HG03565 (cell line): ENCODE data around the gene GPR139.

Experiments used
- ATAC-seq: cut with Tn5 transposase; IDR thresholded peaks from one replicate; pipeline ENCODE4 v1.9.1; 2021; ENCODE audit warnings: mild to moderate bottlenecking, moderate library complexity; ENCODE audit not compliant: unreplicated experiment

GPR139 gene

GRCh38 chr16:20056436-20056835 lies 17.3 kb downstream of the GPR139 start:
- ATAC-seq: no peak

GRCh38 chr16:20053336-20053735 lies 20.4 kb downstream of the GPR139 start:
- no peak for ATAC-seq

GRCh38 chr16:20051611-20052010 lies 22.1 kb downstream of the GPR139 start:
- no peak for ATAC-seq

GRCh38 chr16:20051147-20051546 lies 22.5 kb downstream of the GPR139 start:
- no peak for ATAC-seq

DNA sequence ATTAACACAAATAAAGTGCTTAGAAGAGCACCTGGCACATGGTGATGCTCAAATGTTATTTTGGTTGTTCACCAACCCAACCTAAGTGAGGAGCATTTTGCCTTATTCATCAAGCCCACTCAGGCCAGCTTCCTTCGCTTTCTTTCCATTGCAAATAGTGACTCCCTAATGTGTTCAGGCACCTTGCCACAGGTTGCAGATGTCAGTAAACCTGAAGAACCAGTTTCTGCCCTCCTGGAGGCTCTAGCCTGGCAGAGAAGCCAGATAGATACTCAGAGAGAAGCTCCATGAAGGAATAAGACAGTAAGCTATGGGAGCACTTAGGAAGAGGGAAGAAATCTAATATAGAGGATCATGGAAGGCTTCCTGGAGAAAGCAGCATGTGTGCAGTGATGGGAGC lies 23.9 kb downstream of the GPR139 start:
- ATAC-seq: no peak

DNA sequence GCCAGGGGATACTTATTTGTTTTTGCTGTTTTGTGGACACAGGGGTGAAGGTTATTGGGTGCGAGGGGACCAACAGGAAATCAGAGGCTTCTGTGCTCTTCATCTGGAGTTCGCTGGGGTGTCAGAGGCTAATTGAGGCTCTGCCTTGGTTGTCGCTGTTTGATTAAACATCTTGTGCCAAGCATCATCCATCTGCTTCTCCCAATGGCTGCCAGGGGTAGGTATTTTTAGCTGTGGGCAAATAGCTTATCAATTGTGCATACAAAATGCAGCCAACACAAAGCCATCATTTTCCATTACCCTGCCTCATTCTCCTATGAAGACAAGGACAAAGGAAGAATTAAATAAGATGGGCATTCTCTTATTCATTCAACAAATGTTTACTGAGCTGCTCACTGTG lies 27.8 kb downstream of the GPR139 start:
- no peak for ATAC-seq

DNA sequence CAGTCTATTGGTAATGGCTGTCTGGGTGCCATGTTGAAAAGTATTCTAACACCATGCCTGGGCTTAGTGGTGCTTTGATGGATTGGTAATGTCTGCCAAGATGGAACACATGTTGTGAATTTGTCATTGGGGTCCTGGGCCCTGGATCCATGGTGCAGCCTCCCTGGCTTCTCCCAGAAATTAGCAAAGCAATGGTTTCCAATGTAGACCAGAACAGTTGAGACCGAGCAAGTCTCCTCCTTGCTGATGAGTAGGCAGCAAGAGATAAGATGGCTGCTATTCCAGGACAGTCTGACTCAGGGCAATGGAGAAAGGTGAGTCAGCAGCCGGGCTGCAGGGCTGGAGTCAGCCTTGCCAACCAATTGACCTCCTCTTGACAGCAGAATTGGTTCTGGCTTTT lies 30.8 kb downstream of the GPR139 start:
- no peak for ATAC-seq

DNA sequence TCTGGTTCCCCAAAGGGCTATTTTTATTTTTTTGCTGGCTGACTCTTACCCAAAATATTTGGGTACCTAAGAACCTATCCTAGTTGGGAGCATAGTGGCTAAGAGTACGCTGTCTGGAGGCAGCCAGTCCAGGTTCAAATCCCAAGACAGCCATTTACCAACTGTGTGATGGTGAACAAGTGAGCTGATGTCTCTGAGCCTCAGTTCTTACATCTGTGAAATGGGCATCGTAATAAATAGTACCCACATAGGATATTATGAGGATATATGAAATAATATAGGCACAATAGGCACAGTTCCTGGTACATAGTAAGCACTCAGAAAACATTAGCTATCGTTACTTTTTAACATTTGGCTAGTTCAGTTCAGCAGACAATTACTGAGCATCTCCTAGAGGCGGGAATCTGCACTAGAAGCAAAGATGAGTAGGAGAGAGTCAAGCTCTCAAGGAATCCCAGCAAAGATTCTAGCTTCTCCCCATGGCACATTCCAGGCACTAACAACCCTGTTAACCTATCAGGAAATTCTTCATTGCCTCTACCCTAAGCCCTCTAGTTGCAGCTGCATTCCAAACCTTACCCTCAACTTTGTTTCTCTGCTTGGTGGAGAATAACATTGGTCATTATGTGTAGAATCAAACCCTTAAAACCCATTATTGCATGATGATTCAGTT lies 31.6 kb downstream of the GPR139 start:
- ATAC-seq: no peak

DNA sequence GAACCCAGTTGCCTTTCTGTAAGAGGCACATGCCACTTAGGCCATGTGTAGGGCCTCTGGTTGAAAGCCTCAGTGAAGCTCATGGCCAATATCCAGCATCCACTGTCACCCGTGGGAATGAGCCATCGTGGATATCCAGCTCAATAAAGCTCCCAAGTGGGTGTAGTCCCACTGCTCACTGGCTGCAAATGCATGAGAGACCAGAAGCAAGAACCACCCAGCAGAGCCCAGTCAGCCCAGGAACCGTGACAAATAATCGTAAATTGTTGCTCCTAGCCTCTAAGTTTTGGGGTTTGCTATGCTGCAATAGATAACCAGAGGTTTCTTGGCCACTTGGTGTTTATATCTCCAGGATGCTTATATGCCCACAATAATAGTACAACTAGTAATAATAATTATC lies 33.7 kb downstream of the GPR139 start:
- no peak for ATAC-seq

- ATAC-seq: no peak
Measured at GRCh38 chr16:20029611-20030010, 44.1 kb downstream of the GPR139 start.

- ATAC-seq: no peak
Measured at GRCh38 chr16:20026361-20027072, 47.2 kb downstream of the GPR139 start.

DNA sequence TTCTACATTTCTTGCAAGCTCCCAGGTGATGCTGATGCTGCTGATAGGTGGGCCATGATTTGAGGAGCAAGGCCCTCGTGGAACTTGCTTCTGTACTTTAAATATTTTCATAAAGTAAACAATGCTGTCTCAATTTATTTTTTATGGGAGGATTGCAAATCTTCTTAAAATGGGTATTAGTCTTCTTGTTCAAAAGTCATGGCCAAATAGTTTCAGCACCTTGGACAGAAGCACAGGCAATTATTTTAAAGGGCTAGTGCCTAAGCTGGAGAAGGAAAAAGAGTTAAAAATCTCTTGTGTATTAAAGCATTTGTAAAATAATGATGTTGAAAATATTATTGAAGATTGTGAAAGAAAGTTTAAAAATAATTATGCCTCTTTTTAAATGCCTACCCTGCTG lies 50.5 kb downstream of the GPR139 start:
- ATAC-seq: no peak

- no peak for ATAC-seq
Measured at GRCh38 chr16:20020976-20021375, 52.7 kb downstream of the GPR139 start.

- no peak for ATAC-seq
Measured at GRCh38 chr16:20020083-20020482, 53.6 kb downstream of the GPR139 start.

DNA sequence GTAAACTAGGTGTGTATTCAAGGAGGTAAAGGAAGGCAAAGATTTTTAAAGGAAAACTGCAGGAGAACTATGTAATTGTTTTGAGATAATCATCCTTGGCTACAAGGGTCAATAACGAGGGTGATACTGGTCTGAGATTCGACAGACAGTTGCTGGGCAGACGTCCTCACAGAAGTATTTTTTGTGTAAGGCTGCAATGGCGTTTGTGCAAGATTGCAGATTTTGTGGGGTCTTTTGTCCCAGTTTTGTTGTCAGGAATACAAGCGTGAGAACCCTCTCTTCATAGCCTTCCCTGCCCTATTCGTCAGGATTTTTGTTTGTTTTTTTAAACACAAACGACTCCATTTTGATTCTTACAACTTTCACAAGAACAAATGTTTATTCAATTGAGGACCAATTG lies 57.5 kb downstream of the GPR139 start:
- no peak for ATAC-seq

GRCh38 chr16:20004931-20005330 lies 68.8 kb downstream of the GPR139 start:
- ATAC-seq: no peak

DNA sequence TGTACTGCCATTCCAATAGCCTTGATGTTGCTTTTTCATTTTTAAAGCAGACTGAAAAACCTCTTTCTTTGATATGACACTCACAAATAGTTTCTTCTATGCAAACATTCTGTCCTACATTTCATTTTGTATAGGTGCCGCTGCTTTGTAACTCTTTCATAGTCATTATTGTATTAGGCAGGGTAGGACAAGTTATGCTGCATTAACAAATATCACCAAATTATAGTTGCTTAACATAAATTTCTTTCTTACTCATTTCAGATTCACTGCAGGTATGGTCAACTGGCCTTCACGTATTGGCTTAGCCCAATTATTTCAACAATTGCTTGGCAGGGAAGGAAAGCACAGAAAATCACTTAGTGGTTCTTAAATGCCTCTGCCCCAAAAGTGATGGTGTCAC lies 70.8 kb downstream of the GPR139 start:
- ATAC-seq: no peak

DNA sequence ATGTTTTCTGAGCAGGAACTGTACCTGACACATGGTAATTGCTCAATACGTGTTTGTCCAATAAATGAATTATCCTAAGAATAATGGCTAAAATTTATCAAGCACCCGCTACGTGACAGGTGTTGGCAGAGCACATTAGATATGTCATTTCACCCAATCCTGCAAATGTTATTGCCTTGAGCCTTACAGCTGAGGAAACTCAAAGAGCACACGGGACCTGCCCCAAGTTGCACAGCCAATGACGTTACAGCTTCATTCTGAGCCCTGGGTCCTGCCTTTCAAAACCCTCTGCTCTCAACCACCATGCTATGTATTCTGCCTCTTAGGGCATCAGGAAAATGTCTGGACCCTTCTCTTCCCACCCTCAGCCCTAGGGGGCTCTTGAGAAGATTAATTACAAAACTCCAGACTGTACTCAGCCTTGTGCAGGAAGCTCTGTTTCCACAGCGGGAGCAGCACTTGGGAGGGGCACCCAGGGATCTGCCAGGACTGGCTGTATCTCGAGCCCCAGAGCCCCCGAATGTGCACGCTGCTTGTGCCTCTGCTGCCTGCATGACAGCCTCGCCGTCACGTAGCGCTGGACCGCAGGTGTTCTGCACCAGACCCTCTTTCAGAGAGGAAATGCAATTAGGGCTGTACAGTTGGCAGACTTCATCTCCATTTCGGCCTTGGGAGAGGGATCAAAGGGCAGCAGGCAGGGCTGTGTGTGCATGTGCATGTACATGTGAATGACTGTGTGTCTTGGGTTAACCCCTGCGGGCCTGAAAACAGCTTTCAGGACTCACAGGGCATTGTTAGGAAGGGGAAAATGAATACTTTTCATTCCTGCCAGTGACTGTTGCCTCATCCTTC lies 71.6 kb downstream of the GPR139 start:
- ATAC-seq: no peak

- no peak for ATAC-seq
Measured at GRCh38 chr16:19997734-19998133, 76.0 kb downstream of the GPR139 start.

GRCh38 chr16:19997264-19997663 lies 76.4 kb downstream of the GPR139 start:
- no peak for ATAC-seq

GRCh38 chr16:19994466-19995170 lies 79.1 kb downstream of the GPR139 start:
- ATAC-seq: no peak
